K562 (cell line): Measurements from ENCODE around the gene KIAA1614. TPM values are rescaled to one million over a fixed set of nuclear protein-coding genes. Genes with fewer than 3 reads are reported as not detected.

ENCODE experiments used
- ATF3 ChIP-seq, 2 experiments: fragments of 450-650 bp in 1 of 2; sonication (generic) in 1 of 2; formaldehyde crosslinking in 1 of 2; IDR thresholded peaks in 1 of 2; conservative IDR thresholded peaks in 1 of 2; 2 replicates each; pipeline versions ENCODE4 v1.6.1 to v1.8.1; 2016 to 2023; ENCODE audit warnings: mild to moderate bottlenecking in 2 of 2, moderate library complexity in 2 of 2, inconsistent platforms in 1 of 2, missing genetic modification reagents in 1 of 2
- FOXP4 ChIP-seq: sonication (generic); formaldehyde crosslinking; IDR thresholded peaks from 2 replicates; pipeline ENCODE4 v1.8.0; 2022; ENCODE audit warnings: mild to moderate bottlenecking, missing genetic modification reagents, borderline replicate concordance
- IFI16 ChIP-seq: fragments of 250-450 bp; sonication (Bioruptor Pico); IDR thresholded peaks from 2 replicates; pipeline ENCODE4 v2.1.2; 2022; ENCODE audit warnings: mild to moderate bottlenecking, inconsistent platforms
- MAFG ChIP-seq: fragments of 450-650 bp; conservative IDR thresholded peaks from 2 replicates; pipeline ENCODE4 v1.6.1; 2016; ENCODE audit warnings: missing genetic modification characterization, missing compliant biosample characterization
- NFATC3 ChIP-seq: fragments of 450-650 bp; IDR thresholded peaks from 2 replicates; pipeline ENCODE4 v1.6.1; 2017; ENCODE audit warnings: mild to moderate bottlenecking
- NR2F6 ChIP-seq: fragments of 450-650 bp; formaldehyde crosslinking; IDR thresholded peaks from 2 replicates; pipeline ENCODE4 v1.4.0; 2020; ENCODE audit warnings: mild to moderate bottlenecking
- ZNF140 ChIP-seq: fragments of 250-450 bp; sonication (Bioruptor Pico); IDR thresholded peaks from 2 replicates; pipeline ENCODE4 v1.8.0; 2021; ENCODE audit warnings: moderate library complexity, mild to moderate bottlenecking, inconsistent platforms
- polyA plus RNA-seq, 8 experiments: library from polyadenylated mRNA; depleted of rRNA in 4 of 8; stranded (reverse) in 5 of 8; unstranded in 3 of 8; fragments of >200 nt; fragmentation: Nextera tagmentation in 2 of 8; fragmentation: Illumina TruSeq in 1 of 8; extraction: Ambion mirVana in 2 of 8; extraction: Trizol in 1 of 8; gene quantifications; 2 replicates each; pipeline versions ENCODE4 v1.2.1 to v1.2.3, GENCODE V29; 2011 to 2014; ENCODE audit warnings: inconsistent platforms in 1 of 8, missing spikeins in 1 of 8
- total RNA-seq, 7 experiments: library from RNA; depleted of rRNA in 6 of 7; stranded (reverse); fragments of >200 nt in 6 of 7; fragmentation: Illumina TruSeq in 2 of 7; extraction: Trizol in 2 of 7; gene quantifications; 2 replicates each; pipeline versions ENCODE4 v1.2.1 to v1.2.3, GENCODE V29; 2011 to 2021; ENCODE audit warnings: low replicate concordance in 1 of 7
- TF ChIP-seq, protein P1 (sequence below), 2 experiments: IDR thresholded peaks in 1 of 2; conservative IDR thresholded peaks in 1 of 2; 2 replicates each; pipeline ENCODE4 v1.6.1; 2016; ENCODE audit warnings: low read depth in 2 of 2, mild to moderate bottlenecking in 1 of 2, missing compliant biosample characterization in 1 of 2, missing genetic modification characterization in 1 of 2, moderate library complexity in 1 of 2

Gene KIAA1614
- total and polyA plus RNA-seq, 9 of the 15 experiments (the other 6 are each of a cell fraction or from before 2014, with no cell fraction given) = 0.01 to 1.1 (median 0.15) TPM; not detected in 1

DNA sequence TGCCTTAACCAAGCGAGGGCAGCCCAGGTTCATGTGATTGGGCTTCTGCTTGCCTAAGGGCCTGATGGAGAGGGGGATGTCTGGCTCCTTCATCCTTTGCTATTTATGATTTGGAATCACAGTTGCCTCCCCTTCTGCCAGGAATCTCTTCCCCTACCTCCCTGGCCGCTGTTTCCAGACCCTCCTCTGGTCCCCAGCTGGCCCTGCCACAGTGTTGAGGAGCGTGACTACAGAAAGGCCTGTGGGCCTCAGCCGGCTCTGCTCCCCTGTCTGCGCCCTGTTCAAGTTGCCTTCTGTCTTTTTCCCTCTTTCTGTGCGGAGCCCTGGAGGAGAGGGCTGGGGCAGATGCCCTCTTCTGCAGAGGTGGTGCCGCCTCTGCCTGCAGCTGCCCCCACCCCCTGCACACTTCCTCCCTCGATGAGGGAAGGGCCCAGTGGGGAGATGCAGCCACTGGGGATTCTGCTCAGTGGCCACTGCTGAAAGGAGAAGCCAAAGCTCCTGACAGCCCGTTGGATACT, 6.5 kb downstream of the KIAA1614 start (continued):
- TF ChIP-seq NFATC3 = no peak
- no peak for TF ChIP-seq ZNF140 (CRISPR knock-in tag)
- TF ChIP-seq FOXP4 (CRISPR knock-in tag) = no peak
- TF ChIP-seq NR2F6 (CRISPR knock-in tag) = no peak
- no peak for TF ChIP-seq IFI16 (CRISPR knock-in tag)
- TF ChIP-seq, protein P1, sequence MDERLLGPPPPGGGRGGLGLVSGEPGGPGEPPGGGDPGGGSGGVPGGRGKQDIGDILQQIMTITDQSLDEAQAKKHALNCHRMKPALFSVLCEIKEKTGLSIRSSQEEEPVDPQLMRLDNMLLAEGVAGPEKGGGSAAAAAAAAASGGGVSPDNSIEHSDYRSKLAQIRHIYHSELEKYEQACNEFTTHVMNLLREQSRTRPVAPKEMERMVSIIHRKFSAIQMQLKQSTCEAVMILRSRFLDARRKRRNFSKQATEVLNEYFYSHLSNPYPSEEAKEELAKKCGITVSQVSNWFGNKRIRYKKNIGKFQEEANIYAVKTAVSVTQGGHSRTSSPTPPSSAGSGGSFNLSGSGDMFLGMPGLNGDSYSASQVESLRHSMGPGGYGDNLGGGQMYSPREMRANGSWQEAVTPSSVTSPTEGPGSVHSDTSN (CRISPR knock-in tag; IDR thresholded peaks at IDR 0.05; ENCODE audit: low read depth) = no peak
- TF ChIP-seq, protein P1 (tag; conservative IDR thresholded peaks at IDR 0.05; ENCODE audit: low read depth) = no peak
- TF ChIP-seq ATF3 (IDR thresholded peaks at IDR 0.05) = no peak
- TF ChIP-seq ATF3 (CRISPR knock-in tag; conservative IDR thresholded peaks at IDR 0.05) = no peak
- no peak for TF ChIP-seq MAFG (tag)
